GM18505 (cell line): ENCODE measurements around the gene ALG9.
"Not testable (repeated sequence)": the region's sequence is repeated elsewhere in the genome, so short reads cannot be mapped to it uniquely, and the experiment has no call there.

ENCODE experiments used
- ATAC-seq: cut with Tn5 transposase; IDR thresholded peaks from one replicate; pipeline ENCODE4 v1.9.1; 2021; ENCODE audit not compliant: unreplicated experiment
- POLR2A ChIP-seq: IDR thresholded peaks from 4 replicates; pipeline ENCODE4 v1.6.1; 2011; ENCODE audit warnings: borderline replicate concordance; ENCODE audit not compliant: insufficient read depth, insufficient read length; ENCODE audit errors: extremely low read depth

ALG9 gene

GRCh38 chr11:111785076-111785475 lies 86.3 kb downstream of the ALG9 start:
- TF ChIP-seq POLR2A: no peak
- ATAC-seq: no peak

- ATAC-seq: not testable (repeated sequence)
Observed at GRCh38 chr11:111784311-111784710, 87.1 kb downstream of the ALG9 start.

GRCh38 chr11:111782109-111782741 lies 89.2 kb downstream of the ALG9 start:
- no peak for ATAC-seq
- TF ChIP-seq POLR2A: no peak

- ATAC-seq: no peak
- TF ChIP-seq POLR2A: no peak
Observed at GRCh38 chr11:111779118-111779517, 92.3 kb downstream of the ALG9 start.

- no peak for ATAC-seq
- no peak for TF ChIP-seq POLR2A
Observed at GRCh38 chr11:111778047-111778558, 93.3 kb downstream of the ALG9 start.

- no peak for TF ChIP-seq POLR2A
- ATAC-seq: peak; percentile 53
Observed at GRCh38 chr11:111777094-111778046, 94.0 kb downstream of the ALG9 start.

- peak; percentile 92 for ATAC-seq
- no peak for TF ChIP-seq POLR2A
Observed at GRCh38 chr11:111776398-111777093, 94.8 kb downstream of the ALG9 start.

- ATAC-seq: no peak
- TF ChIP-seq POLR2A: no peak
Observed at GRCh38 chr11:111774955-111775710, 96.2 kb downstream of the ALG9 start.

- no peak for ATAC-seq
- TF ChIP-seq POLR2A: no peak
Observed at GRCh38 chr11:111772535-111772934, 98.8 kb downstream of the ALG9 start.

- not testable (repeated sequence) for ATAC-seq
Observed at GRCh38 chr11:111771205-111771604, 100.2 kb downstream of the ALG9 start.

- ATAC-seq: no peak
- TF ChIP-seq POLR2A: no peak
Observed at GRCh38 chr11:111770581-111771134, 100.7 kb downstream of the ALG9 start.

GRCh38 chr11:111766834-111767142 lies 104.6 kb downstream of the ALG9 start:
- ATAC-seq: no peak
- no peak for TF ChIP-seq POLR2A
